AG04449 (cell line): ENCODE measurements around the gene BABAM2.

ENCODE experiments used
- CTCF ChIA-PET: fragments of 350-600 bp; formaldehyde crosslinking; extraction: SDS; loops from one replicate; lab custom pipeline; 2021; ENCODE audit warnings: antibody characterized with exemption; lab: Yijun Ruan, JAX
- POLR2A ChIA-PET: fragments of 400-600, 350-600 bp; formaldehyde crosslinking; extraction: SDS; loops from one replicate; lab custom pipeline; 2020; ENCODE audit warnings: antibody characterized with exemption, inconsistent platforms; lab: Yijun Ruan, JAX
- DNase-seq: peaks from one replicate; pipeline ENCODE4 v3.0.0-alpha.2; 2010; ENCODE audit warnings: low read depth, low spot score
- H3K4me3 ChIP-seq: 2 replicates; pipeline ENCODE4 v1.5.1; 2011; ENCODE audit warnings: low read depth, mild to moderate bottlenecking, control low read depth, low read length
- CTCF ChIP-seq: IDR thresholded peaks from one replicate; pipeline ENCODE4 v1.5.1; 2011; ENCODE audit warnings: mild to moderate bottlenecking, moderate library complexity, low read length, control low read depth, inconsistent platforms; ENCODE audit not compliant: insufficient read depth; ENCODE audit errors: missing control alignments

The BABAM2 gene

DNA sequence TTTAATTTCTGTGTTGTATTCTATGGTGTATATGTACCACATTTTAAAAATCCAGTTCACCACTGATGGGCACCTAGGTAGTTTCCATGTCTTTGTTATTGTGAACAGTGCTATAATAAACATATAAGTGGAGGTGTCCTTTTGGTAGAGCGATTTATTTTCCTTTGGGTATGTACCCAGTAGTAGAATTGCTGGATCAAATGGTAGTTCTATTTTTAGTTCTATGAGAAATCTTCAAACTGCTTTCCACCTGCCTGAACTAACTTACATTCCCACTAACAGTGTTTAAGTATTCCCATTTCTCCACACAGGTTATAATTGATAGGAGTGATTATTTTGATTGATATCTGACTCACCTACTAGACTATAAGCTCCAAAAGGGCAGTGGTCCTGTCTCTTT lies 148.2 kb downstream of the BABAM2 start:
- no peak overlapping the region for H3K4me3 ChIP-seq
- ChIA-PET POLR2A (no interaction called here), CTCF (interaction anchor here (1.0 kb wide), 1 partner anchor 18 kb away, joined by 3 read pairs; no protein-coding TSS in a partner anchor)
- no peak for TF ChIP-seq CTCF
- DNase-seq, result no peak

DNA sequence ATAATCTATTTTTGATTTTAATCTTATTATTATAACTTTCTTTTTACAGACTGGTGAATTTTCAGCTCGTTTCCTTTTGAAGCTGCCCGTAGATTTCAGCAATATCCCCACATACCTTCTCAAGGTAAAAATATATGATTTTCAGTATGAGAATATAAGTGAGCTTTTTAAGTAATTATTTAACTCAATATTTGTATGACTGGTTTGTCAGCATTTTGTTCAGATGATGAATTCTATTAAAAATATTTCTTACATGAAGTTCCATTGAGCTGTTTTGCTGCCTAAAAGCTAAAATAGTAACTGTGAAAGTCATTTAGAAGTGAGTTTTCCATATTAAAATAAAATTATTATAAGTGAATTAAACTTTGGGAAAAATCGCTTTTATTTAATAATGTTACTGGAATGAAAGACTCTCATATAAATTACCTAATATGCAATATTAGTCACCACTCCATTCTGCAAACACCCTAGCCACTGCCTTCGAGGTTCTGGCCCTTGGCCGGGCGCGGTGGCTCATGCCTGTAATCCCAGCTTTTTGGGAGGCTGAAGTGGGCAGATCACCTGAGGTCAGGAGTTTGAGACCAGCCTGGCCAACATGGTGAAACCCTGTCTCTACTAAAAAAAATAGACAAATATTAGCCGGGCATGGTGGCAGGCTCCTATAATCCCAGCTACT lies 155.3 kb downstream of the BABAM2 start:
- TF ChIP-seq CTCF, result no peak
- H3K4me3 ChIP-seq, result no peak overlapping the region
- DNase-seq, result no peak
- ChIA-PET POLR2A (no interaction called here), CTCF (no interaction called here)

DNA sequence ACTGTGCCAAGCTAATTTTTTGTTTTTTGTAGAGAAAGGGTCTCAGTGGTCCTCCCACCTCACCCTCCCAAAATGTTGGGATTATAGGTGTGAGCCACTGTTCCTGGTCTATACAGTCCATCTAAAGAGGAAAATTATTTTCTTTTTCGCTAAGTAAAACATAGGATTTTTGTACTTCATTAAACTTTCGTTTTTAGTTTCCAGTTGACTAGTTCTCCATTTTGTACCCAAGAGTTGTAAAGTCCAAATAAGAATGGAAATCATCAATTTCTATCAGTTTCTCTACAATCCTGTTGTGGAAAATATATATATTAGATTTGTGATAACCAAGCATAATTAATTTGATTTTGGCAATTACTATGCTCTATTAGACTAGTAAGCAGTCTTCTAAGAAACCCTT lies 156.4 kb downstream of the BABAM2 start:
- no peak for TF ChIP-seq CTCF
- H3K4me3 ChIP-seq, result no peak overlapping the region
- ChIA-PET POLR2A (no interaction called here), CTCF (no interaction called here)
- DNase-seq, result no peak

- POLR2A ChIA-PET, result no interaction called here
Observed at GRCh38 chr2:28047681-28048080, 157.2 kb downstream of the BABAM2 start.

DNA sequence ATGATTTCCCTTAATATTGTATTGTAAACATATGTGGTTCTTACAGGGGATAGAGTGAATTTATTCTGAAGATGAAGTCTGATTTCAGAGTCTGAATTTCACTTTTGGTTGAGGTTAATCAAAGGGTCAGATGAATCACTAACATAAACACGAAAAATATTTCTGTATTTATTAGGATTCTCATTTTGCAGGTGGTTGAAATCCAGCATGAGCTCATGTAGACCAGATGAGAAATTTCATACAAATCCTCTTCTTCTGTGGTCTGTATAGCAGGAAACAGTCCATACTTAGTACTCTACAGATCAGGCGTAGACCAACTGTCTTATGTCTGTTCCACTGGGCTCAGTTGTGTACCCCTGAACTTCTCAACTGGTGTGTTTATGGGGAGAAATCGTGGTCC lies 157.8 kb downstream of the BABAM2 start:
- no peak overlapping the region for H3K4me3 ChIP-seq
- TF ChIP-seq CTCF, result no peak

More at GRCh38 chr2:28047681-28048080, 157.2 kb downstream of the BABAM2 start:
- peak; percentile 56 for DNase-seq
- H3K4me3 ChIP-seq, result no peak overlapping the region
- TF ChIP-seq CTCF, result no peak
- CTCF ChIA-PET, result no interaction called here

DNA sequence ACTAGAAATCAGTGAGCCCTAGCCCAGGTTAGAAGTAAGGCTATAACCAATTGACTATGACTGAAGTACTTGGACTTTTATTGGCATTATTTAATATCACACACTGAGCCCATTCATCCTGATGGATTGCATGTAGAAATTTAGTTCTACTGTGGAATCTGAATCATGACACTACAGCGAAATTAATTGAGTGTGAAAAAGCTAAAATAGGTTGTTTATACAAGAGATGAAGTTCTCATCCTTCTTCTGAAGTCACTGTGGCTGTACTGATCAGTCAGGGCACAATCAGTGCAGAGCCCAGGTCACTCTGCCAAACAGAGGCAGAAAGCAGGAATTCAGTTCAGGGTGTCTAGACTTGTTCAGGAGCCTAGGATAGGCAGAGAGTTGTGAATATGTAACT lies 158.9 kb downstream of the BABAM2 start:
- ChIA-PET POLR2A (no interaction called here), CTCF (no interaction called here)
- no peak overlapping the region for H3K4me3 ChIP-seq
- TF ChIP-seq CTCF, result no peak
- no peak for DNase-seq

More for the DNA sequence above, 157.8 kb downstream of the BABAM2 start:
- CTCF ChIA-PET, result no interaction called here
- DNase-seq, result no peak
- POLR2A ChIA-PET, result no interaction called here
